Measurements from ENCODE around the gene RNF150.

DNA sequence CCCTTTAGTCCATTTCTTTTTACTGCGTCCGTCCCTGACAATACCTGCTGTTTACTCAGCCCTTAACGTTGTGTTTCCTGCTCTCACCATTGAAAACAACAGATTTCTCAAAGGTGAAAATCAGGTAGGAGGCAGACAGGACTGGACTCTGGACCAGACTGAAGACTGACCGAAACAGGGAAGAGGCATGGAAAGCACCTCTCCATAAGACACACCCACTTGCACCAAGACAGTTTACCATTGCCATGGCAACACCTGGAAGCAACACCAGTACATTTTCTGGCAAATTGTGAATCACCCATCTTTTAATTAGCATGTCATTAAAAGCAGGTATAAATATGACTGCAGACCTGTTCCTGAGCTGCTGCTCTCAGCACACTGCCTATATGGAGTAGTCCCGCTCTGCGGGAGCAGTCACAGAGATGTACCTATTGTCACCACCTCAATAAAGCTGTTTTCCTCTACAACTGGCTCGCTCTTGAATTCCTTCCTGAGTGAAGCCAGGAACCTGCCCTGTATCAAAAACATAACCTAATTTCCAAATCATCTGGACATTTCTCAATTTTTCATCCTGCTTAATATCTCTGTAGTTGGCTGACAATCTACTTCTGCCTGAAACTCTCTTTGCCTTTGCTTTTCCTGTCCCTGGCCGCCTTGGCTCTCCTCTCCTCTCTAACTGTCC, 117.0 kb downstream of the RNF150 start:
- TF ChIP-seq POLR2A (IDR thresholded peaks at IDR 0.05): no peak
- TF ChIP-seq, protein P1, sequence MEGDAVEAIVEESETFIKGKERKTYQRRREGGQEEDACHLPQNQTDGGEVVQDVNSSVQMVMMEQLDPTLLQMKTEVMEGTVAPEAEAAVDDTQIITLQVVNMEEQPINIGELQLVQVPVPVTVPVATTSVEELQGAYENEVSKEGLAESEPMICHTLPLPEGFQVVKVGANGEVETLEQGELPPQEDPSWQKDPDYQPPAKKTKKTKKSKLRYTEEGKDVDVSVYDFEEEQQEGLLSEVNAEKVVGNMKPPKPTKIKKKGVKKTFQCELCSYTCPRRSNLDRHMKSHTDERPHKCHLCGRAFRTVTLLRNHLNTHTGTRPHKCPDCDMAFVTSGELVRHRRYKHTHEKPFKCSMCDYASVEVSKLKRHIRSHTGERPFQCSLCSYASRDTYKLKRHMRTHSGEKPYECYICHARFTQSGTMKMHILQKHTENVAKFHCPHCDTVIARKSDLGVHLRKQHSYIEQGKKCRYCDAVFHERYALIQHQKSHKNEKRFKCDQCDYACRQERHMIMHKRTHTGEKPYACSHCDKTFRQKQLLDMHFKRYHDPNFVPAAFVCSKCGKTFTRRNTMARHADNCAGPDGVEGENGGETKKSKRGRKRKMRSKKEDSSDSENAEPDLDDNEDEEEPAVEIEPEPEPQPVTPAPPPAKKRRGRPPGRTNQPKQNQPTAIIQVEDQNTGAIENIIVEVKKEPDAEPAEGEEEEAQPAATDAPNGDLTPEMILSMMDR (IDR thresholded peaks at IDR 0.05): no peak
